Right forelimb (tissue), 1 donor: ENCODE results near the gene PTPDC1.

Source experiments
- DNase-seq: peaks from one replicate; pipeline ENCODE4 v3.0.0-alpha.2; 2018

Gene PTPDC1

DNA sequence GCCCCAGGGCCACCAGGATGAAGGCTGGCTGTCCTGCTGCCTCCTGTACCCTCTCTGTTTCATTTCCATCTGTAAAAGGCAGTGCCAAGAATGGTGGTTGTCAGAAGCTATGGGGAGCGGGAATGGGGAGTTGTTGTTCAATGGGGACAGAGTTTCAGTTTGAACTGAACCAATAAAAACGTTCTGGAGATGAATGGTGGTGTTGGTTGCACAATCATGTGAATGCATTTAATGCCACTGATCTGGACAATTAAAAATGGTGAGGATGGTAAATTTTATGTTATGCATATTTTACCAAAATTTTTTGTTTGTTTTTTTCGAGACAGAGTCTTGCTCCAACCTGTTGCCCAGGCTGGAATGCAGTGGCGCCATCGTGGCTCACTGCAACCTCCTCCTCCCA is 58.1 kb downstream of the PTPDC1 start:
- DNase-seq = no peak

GRCh38 chr9:94144394-94144793 is 60.1 kb downstream of the PTPDC1 start:
- DNase-seq = no peak

GRCh38 chr9:94145640-94146039 is 61.4 kb downstream of the PTPDC1 start:
- DNase-seq = no peak

GRCh38 chr9:94147776-94148175 is 63.5 kb downstream of the PTPDC1 start:
- no peak for DNase-seq

- DNase-seq = no peak
These were observed 64.2 kb downstream of the PTPDC1 start for GRCh38 chr9:94148419-94148818.

DNA sequence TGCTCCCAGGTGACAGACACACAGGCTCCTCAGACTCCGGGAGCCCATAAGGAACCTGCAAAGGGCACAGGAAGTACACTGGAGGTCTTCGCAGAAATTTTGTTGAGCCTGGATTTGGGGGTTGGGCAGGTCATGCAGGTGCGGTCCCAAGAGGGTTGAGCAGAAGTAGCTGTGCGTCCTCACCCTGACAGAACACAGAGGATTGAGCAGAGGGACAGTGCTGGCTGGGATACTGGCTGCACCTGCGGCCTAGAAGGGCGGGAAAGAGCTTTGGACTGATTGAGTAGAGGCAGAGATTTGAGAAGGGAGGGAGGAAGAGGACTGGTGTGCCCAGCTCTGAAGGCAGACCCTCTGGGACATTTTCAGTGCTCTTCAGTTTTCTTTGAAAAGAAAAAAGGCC is 65.4 kb downstream of the PTPDC1 start:
- no peak for DNase-seq

DNA sequence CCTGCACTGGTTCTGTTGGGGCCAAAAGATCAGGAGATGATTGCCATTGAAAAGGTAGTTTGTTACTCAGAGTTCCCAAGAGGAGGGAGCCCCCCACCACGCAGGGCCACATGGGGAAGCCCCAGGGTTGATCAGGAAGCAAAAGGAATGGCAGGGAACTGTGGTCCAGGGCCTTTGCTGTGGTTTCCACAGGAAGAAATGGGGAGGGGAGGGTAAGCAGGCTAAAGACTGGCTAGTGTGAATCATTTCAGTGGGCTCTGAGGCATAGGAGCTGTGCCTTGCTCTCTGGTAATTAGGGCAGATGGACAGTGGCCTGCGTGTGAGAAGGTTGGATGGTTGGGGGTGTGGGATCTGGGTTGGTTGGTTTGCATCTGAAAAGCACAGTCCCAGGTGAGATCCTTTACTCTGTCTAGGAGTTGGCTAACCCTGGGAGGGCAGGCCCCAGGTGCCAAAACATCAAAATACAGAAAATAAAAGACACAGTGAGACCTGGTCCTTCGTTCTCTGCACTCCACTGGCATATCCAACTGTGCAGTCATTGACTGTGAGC is 66.1 kb downstream of the PTPDC1 start:
- DNase-seq = no peak

DNA sequence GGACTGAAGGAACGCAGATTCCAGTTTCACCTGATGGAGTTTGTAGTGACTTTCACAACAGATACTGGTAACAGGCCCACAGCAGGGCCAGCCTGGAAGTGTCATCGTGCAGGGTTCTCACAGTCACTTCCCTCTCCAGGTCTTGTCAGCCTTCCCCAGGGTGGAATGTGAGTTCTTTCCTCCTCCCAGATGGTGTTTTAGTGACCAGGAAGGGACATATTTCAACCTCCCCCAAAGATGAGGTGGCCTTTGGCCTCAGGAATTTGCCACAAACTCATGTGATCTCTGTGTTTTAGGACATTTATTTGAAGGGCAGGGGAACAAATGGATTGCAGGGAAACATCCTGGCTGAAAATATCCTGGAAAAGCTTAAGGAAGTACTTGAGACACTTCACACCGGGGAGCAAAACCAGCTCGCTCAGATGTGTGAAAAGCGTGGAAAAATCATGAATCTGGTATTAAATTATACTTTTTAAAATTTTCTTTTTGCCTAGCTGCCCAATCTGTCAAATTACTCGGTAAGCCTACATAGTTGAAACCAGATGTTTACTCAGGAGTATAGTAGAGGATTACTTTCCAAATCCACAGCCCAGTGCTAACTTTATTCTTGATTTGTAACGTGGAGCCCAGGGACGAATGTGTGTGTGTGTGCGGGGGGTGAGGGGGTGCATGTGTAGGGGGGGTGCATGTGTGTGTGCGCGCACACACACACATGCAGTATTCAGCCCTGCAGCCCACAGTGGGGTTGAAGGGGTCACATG is 66.8 kb downstream of the PTPDC1 start:
- no peak for DNase-seq

DNA sequence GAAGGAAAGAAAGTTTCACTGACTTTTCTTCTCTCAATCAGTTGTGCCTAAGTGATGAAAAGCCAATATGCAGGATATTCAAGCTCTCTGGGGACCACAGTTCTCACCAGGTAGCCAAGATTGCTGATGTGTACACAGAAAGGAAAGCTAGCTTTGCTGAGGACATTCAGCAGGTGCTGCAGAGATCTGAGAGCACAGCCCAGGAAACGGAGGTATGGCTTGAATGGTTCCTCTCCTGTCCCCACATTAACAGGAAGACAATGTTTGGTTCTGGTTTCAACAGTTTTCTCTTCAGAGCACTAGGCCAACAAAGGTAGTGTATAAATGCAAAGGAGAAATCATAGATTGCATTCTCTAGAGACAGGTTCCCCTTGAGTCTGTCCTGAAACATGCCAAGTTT is 69.6 kb downstream of the PTPDC1 start:
- DNase-seq = no peak

- DNase-seq = no peak
These were observed 72.2 kb downstream of the PTPDC1 start for GRCh38 chr9:94156348-94157049.

- peak; percentile 59 for DNase-seq
These were observed 73.0 kb downstream of the PTPDC1 start for GRCh38 chr9:94157050-94157801.
